ENCODE measurements around the gene PSMD6. TPM values are rescaled to one million over a fixed set of nuclear protein-coding genes. Genes with fewer than 3 reads are reported as not detected.

PSMD6 gene
- total RNA-seq, 1 experiment from 2014 or later = 78.7 TPM

- POLR2A ChIA-PET = no interaction called here
- Histone ChIP-seq H3K9ac (ENCODE audit: low read length) (no peak overlapping the region), H3K27ac (ENCODE audit: low read depth, low read length) (no peak overlapping the region), H3K4me3 (replicated peaks in 1 of 2; ENCODE audit: low read depth in 1 of 2, low read length in 2 of 2) (no peak overlapping the region), H2AFZ (ENCODE audit: low read depth, low read length, poor library complexity, severe bottlenecking) (no peak overlapping the region), H3K9me3 (ENCODE audit: control insufficient read depth in 1 of 2, insufficient read depth in 1 of 2, low read depth in 1 of 2, low read length in 2 of 2) (no peaks in the 10 kb centered on the region), H3K9me2 (ENCODE audit: insufficient read depth) (no peaks in the 10 kb centered on the region), H3K79me2 (ENCODE audit: insufficient read depth, low read length) (peaks cover 29% of the 10 kb centered on the region), H3K27me3 (ENCODE audit: insufficient read depth, low read length) (no peaks in the 10 kb centered on the region), H4K20me1 (ENCODE audit: insufficient read depth) (peaks cover 8% of the 10 kb centered on the region; the same call in 1 of the 2 replicates), H3K4me2 (ENCODE audit: low read length) (no peak overlapping the region), H3K36me3 (ENCODE audit: control insufficient read depth in 1 of 2, insufficient read depth in 2 of 2, low read length in 2 of 2) (no peaks in the 10 kb centered on the region), H3K4me1 (ENCODE audit: control insufficient read depth in 1 of 2, insufficient read depth in 2 of 2, low read length in 2 of 2) (0 out of 4 replicates have a peak, but pooled peaks cover 0 to 5% of the 10 kb centered on the region in 2 experiments)
- DNase-seq (ENCODE audit: low read depth, low spot score) (no peak), ATAC-seq (no peak)
- CTCF ChIA-PET = interaction anchor here (1.0 kb wide), 1 partner anchor 11 kb away, joined by 3 read pairs; no protein-coding TSS in a partner anchor
- RAD21 ChIA-PET (ENCODE audit: low non-redundant PET in 1 of 2, low total read pairs in 2 of 2, uncharacterized antibody in 2 of 2, unreplicated experiment in 2 of 2) = no interaction called here
- intact Hi-C loops (cut with micrococcal nuclease) = no loop called here
- BruUV-seq (replicated peaks) = no TSS peak
- TF ChIP-seq MAX (IDR thresholded peaks at IDR 0.05) (no peak), CEBPB (IDR thresholded peaks at IDR 0.05; ENCODE audit: low read depth) (no peak), REST (IDR thresholded peaks at IDR 0.05; ENCODE audit: low read depth) (no peak), ELF1 (IDR thresholded peaks at IDR 0.05; ENCODE audit: borderline replicate concordance, low read depth) (no peak), SP1 (IDR thresholded peaks at IDR 0.05; ENCODE audit: low read depth) (no peak), TCF7L2 (IDR thresholded peaks at IDR 0.05; ENCODE audit: borderline replicate concordance, extremely low read depth, insufficient read depth, insufficient read length) (no peak)
Observed at GRCh38 chr3:63973406-63973805, 49.9 kb downstream of the PSMD6 start.

Data from HCT116 (cell line).